Limb (tissue), 2 donors: ENCODE data around the gene NINJ2.

Source experiments
- DNase-seq, 2 donors: peaks; one replicate each; pipeline ENCODE4 v3.0.0-alpha.2; 2016; ENCODE audit errors: extremely low spot score in 2 of 2

NINJ2 gene

DNA sequence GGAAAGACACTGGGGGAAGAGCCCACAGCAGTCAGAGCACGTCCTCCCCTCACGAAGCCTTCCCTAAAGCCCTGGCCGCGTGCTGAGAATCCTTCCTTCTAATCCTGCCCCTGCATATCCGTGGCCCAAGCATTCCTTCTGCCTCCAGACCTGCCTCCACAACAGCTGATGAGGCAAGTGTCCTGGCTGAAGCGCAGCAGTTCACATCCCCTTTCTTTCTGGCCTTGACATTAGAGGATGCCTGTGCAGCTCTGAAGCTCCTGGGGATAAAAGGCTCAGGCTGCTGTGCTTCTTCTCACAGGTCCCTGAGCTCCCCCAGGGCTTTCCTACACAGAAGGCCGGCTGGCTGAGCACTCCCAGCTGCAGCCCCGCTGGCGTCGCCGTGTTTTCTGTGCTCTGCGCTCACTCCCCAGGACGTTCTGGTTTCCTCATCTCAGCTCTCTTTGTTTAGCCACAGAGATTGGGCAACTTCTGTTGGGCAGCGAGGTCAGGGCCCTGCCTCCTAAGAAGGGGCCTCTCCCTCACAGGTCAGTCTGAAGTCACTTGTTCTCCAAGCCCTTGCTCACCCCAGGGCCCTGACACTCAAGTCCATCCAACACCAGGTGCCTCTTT, 45.8 kb downstream of the NINJ2 start:
- DNase-seq, result no peak

GRCh38 chr12:615620-616019, 47.6 kb downstream of the NINJ2 start:
- DNase-seq, result no peak

DNA sequence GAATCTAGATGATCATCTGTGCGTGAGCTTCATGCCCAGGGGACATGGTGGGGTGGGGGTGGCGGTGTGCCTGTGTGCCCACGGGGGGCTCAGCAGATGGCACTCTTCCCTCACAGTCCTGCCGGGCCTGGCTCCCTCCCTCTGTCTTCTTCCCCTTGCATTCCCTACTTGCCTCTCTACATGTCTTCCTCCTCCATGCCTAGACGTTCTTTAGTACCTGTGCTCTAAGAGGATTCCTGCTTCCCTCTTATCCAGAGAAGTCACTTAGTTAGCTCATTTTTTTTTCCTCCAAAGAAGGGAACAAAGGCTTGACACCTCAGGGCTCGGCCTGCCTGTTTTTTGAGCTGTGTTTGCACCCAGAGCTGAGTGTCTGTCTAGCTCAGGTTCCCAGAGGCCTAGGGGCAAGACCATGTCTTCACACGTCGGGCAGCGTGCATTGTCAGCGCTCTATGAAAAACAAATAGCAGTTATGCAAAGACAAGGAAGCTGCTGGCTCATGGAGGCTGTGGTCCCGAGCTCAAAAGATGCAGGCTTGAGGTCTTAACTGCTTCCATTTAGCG, 48.8 kb downstream of the NINJ2 start:
- DNase-seq, result peak in 1 of 2 donors; percentile 47

DNA sequence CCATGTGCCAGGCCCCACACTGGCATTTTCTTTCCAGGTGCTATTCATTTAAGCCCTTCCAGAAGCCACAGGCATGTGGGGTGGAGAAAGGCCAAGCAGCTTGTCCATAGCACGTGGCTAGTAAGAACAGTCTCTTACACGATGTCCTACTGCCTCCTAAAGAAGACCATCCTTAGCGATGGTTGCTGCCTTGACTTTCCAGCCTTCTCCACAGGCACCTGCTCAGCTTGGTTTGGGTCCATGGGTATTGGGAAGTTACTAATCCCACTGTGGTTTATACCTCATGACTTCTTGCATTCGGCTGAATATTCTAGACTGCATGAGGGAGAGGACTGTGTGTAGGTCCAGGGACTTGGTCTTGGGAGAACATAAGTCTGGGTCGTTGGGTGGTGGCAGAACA, 49.2 kb downstream of the NINJ2 start:
- DNase-seq, result no peak

DNA sequence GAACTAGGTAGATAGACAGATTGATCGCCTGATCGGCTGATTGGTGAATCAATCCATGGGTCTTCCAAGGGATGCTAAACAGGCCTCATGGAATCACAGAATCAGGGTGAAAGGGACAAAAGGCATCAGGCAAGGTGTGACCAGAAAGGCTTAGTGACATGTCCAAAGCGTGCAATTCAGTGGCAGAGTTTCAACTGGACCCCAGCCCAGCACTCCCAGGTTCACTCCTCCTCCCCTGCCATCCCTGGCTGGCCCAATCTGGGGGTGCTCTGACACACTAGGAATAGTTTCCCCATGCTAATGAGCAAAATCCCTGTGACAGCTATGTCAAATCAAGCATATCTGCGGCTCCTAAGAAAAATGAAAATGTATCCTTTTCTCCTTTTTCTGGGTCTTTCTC, 50.4 kb downstream of the NINJ2 start:
- DNase-seq, result no peak

DNA sequence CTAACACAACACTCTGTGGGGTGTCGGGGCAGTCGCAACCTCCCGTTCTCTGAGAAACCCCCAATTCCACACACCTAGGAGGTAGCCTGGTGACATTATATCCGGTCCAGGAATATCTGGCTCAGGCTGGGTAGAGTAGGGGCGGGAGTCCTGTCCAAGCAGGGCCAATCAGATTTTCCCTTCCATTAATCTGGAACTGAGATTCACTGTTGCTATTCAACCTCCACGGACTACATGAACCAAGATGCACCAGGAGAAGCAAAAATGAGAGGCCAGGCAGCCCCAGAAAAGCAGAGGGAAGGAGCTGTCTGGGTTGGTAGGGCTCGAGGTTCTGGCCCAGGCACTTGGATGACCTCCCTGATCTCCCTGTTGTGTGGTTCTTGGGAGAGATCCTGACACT, 51.0 kb downstream of the NINJ2 start:
- no peak for DNase-seq

- no peak for DNase-seq
Observed at GRCh38 chr12:611721-612120, 51.5 kb downstream of the NINJ2 start.

- no peak for DNase-seq
Observed at GRCh38 chr12:608921-609320, 54.3 kb downstream of the NINJ2 start.

- no peak for DNase-seq
Observed at GRCh38 chr12:608413-608812, 54.8 kb downstream of the NINJ2 start.

- peak; percentile 60 to 68 for DNase-seq
Observed at GRCh38 chr12:607541-608001, 55.7 kb downstream of the NINJ2 start.

GRCh38 chr12:604956-605355, 58.3 kb downstream of the NINJ2 start:
- no peak for DNase-seq

DNA sequence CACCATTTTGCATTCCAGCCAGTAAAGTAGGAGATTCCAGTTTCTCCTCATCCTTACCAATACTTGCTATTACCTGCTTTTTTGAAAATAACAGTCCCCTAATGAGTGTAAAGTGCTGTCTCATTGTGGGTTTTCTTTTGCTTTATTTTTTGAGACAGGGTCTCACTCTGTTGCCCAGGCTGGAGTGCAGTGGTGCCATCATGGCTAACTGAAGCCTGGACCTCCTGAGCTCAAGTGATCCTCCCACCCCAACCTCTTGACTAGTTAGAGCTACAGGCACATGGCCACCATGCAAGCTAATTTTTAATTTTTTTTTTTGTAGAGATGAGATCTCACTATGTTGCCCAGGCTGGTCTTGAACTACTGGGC, 60.6 kb downstream of the NINJ2 start:
- no peak for DNase-seq

DNA sequence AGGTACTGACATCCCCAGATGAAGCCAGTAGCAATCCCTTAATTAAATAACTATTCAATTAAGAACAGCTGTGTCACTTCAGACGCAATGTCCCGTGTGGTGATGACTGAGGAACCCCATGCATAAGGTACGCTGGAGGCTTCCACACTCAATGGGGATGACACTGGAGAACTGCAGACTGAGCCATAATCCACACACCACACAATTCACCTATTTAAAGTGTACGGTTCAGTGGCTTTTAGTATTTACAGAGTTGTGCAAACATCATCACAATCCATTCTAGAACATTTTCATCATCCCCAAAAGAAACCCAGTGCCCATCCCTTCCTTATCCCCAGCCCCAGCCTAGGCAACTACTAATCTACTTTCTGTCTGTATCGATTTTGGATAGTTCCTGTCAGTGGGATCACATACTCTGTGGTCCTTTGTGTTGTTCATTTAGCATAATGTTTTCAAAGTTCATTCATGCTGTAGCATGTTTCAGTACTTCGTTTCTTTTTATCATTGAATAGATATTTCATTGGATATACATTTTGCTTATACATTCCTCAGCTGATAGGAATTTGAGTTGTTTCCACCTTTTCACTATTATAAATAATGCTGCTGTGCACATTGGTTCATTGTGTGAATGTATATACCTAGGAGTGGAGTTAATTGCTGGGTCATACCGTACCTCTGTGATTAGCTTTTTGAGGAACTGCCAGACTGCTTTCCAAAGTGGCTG, 61.1 kb downstream of the NINJ2 start:
- DNase-seq, result no peak

DNA sequence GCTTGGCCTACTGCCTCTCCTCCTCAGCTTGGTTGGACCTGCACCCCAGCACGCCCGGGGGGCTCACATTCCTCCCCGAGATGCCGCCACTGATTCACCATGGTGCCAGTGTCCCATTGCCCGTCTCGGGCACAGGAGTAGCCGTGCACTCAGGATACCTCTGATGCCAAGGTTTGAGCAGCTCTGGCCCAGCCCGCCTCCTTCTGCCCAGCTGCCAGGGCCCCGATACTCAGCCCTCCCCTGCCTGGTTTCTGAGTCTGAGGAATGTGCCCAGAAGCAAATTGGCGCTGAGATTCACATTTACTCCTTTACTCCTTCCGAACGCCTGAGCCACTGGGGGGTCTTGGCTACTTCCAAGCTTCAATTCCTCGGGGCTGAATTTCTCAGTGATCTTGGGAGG, 63.5 kb downstream of the NINJ2 start:
- no peak for DNase-seq

GRCh38 chr12:597926-598568, 65.2 kb downstream of the NINJ2 start:
- DNase-seq, result no peak

DNA sequence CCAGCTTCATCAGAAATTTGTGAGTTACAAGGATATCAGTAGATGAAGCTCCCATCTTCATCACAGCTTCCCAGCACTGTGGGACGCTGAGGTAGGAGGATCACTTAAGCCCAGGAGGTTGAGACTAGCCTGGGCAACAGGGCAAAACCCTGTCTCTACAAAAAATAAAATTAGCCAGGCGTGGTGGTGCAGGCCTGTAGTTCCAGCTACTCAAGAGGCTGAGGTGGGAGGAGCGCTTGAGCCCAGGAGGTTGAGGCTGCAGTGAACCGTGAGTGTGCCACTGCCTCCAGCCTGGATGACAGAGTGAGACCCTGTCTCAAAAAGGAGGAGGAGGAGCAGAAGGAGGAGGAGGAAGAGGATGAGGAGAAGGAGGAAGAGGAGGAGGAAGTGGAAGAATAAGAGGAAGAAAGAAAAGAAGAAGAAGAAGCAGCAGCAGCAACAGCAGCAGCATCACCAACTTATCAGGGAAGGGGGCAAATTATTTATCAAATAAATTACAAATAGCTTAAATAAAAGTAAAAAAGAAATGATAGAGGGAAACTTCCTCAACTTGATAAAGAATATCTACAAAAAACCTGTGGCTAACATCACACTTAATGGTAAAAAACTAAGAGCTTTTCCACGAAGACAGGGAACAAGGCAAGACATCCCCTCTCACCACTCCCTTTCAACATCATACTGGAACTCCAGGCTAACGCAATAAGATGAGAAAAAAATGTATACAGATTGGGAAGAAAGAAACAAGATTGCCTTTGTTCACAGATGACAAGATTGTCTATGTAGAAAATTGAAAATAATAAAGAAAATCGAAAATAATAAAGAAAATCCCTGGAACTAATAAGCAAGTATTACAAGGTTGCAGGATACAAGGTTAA, 69.6 kb downstream of the NINJ2 start:
- no peak for DNase-seq

- no peak for DNase-seq
Observed at GRCh38 chr12:592024-592505, 71.2 kb downstream of the NINJ2 start.

DNA sequence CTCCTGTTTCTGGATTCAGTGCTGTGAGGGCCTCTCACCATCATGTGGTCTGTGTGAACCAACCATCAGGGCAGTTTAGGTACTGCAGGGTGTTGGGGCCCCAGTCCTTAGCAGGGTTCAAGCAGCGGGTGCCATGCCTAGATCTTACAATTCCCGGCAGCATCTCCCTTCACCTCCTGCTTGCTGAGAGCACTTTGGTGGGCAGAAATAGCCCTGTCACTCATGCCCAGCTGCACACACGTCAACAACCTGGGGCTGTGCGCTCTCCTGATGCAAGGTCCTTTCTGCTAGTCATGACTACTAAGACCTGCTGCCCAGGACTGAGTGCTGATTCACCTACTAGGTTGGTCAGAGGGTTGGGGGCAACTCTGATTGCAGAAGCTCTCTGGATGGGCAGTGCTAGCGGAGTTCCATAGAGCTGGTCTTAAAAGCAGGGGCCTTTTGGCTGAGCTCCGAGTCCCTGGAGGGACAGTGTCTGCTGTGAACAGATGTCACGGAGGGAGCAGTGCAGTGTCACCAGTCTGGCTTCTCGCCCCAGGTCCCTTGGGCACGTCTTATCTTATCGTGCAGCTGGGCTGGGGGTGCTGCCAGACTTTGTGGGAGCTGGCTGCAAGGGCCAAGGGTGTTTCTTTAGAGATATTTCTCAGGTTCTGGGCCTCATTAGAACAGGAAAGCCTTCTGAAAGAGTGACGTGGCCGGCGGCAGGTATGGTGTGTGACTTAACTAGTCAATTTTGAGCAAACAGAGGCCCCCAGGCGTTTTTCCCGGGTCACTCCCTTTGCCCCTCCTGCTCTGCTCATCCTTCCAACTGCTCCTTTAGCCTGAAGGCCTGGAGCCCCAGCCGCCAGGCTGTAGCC, 71.8 kb downstream of the NINJ2 start:
- DNase-seq, result no peak

DNA sequence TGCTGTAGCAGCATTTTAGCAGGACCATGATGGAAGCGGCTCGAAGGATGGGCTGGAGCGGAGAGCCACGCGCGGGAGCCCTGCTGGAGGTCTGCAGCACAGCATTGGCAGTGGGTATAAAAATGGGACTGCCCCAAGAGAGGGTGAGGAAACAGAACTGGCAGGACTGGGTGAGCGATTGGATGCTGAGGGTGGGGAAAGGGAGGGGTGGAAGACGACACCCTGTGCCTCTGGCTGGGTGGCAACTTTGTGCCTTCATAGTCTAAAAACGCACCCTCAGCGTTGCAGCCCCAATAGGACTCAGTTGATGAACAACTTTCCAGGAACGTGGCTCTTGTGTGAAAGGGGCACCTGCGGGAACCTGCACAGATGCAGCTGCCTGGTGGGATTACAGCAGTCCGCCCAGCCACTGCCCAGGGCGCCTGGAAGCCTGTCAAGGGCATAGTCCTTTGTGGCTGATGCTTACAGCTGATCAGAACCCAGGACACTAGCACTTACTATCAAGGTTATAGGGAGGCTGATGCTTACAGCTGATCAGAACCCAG, 73.0 kb downstream of the NINJ2 start:
- no peak for DNase-seq

- no peak for DNase-seq
Observed at GRCh38 chr12:588646-589045, 74.6 kb downstream of the NINJ2 start.
